Measurements from ENCODE around the gene TM9SF2.
"Not testable (repeated sequence)": the region's sequence is repeated elsewhere in the genome, so short reads cannot be mapped to it uniquely, and the experiment has no call there.

Gene TM9SF2, protein sequence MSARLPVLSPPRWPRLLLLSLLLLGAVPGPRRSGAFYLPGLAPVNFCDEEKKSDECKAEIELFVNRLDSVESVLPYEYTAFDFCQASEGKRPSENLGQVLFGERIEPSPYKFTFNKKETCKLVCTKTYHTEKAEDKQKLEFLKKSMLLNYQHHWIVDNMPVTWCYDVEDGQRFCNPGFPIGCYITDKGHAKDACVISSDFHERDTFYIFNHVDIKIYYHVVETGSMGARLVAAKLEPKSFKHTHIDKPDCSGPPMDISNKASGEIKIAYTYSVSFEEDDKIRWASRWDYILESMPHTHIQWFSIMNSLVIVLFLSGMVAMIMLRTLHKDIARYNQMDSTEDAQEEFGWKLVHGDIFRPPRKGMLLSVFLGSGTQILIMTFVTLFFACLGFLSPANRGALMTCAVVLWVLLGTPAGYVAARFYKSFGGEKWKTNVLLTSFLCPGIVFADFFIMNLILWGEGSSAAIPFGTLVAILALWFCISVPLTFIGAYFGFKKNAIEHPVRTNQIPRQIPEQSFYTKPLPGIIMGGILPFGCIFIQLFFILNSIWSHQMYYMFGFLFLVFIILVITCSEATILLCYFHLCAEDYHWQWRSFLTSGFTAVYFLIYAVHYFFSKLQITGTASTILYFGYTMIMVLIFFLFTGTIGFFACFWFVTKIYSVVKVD
- 67.8 to 86.0 (median 76.9) reads per million in 3 donors for total RNA-seq

DNA sequence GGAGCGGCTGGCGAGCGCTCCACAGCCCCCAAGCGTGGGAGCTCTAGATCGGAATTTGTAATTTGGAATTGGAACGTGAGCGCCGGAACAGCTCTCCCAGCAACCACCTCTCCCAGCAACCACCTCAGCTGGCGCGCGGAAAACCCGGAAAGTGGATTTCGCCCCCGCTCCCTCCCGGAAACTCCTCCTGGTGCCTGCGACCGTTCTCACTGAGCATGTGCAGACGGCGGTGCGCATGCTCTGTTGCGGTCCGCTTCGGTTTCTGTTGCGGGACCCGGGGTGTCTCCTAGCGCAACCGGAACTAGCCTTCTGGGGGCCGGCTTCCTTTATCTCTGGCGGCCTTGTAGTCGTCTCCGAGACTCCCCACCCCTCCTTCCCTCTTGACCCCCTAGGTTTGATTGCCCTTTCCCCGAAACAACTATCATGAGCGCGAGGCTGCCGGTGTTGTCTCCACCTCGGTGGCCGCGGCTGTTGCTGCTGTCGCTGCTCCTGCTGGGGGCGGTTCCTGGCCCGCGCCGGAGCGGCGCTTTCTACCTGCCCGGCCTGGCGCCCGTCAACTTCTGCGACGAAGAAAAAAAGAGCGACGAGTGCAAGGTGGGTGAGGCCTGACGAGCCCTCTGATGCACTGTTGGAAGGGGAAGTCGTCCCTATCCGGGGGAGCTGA lies at the start of gene TM9SF2:
TSS of gene TM9SF2 (plus strand) at position 289 of the 664 bp plus-strand sequence. CDS start at position 424, 135 bp downstream.
- Histone ChIP-seq H3K4me3 (ENCODE audit: insufficient read depth, low read depth, low read length, poor library complexity, severe bottlenecking) (peak within 1 kb of the TSS; percentile 95), H3K27ac (ENCODE audit: insufficient read depth, low read length, poor library complexity, severe bottlenecking) (peak within 1 kb of the TSS; percentile 92), H3K9me3 (ENCODE audit: control insufficient read depth, low read length) (no peaks in the 10 kb centered on the region), H3K4me1 (ENCODE audit: control insufficient read depth, insufficient read depth, low read length, poor library complexity, severe bottlenecking) (peaks cover 20% of the 10 kb centered on the region), H3K36me3 (ENCODE audit: control insufficient read depth, insufficient read depth, low read length) (no peaks in the 10 kb centered on the region), H3K27me3 (replicated peaks; ENCODE audit: control insufficient read depth, insufficient read depth, low read length, poor library complexity, severe bottlenecking) (no peaks in the 10 kb centered on the region)
- DNase-seq = peak; percentile 95 to 96 (median 95)

DNA sequence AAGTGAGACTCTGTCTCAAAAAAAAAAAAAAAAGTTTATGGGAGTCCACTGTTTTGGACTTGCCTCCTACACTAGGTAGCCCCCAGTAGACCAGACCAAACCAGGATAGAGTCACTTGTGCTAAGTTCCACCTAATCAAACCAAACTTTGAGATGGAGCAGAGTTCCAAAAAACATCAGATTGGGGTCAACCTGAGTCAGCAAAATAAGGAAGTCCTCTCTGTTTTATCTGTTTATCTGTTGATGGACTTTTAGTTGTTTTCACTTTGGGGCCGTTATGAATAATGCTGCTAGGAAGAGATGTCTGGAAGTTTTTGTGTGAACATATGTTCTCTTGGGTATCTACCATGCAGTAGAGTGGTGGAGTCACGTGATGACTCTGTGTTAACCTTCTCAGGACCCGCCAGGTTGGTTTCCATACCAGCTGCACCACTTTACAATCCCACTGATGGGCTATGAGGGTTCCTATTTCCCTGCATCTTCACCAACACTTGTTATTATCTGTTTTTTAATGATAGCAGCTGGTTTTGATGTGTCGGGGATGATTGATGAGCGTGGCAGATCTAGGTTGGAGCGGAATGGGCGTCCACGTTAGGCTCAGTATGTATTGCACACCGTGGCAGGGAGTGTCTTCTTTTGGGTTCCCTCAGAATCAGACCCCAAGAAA lies 46.6 kb upstream of the TM9SF2 start:
- Histone ChIP-seq H3K36me3 (ENCODE audit: control insufficient read depth, insufficient read depth, low read length) (no peaks in the 10 kb centered on the region), H3K4me3 (ENCODE audit: insufficient read depth, low read depth, low read length, poor library complexity, severe bottlenecking) (no peak overlapping the region), H3K4me1 (ENCODE audit: control insufficient read depth, insufficient read depth, low read length, poor library complexity, severe bottlenecking) (no peaks in the 10 kb centered on the region), H3K27ac (ENCODE audit: insufficient read depth, low read length, poor library complexity, severe bottlenecking) (no peak overlapping the region), H3K27me3 (replicated peaks; ENCODE audit: control insufficient read depth, insufficient read depth, low read length, poor library complexity, severe bottlenecking) (no peaks in the 10 kb centered on the region), H3K9me3 (ENCODE audit: control insufficient read depth, low read length) (no peaks in the 10 kb centered on the region)
- no peak for DNase-seq

- DNase-seq = no peak
- Histone ChIP-seq H3K27ac (ENCODE audit: insufficient read depth, low read length, poor library complexity, severe bottlenecking) (no peak overlapping the region), H3K9me3 (ENCODE audit: control insufficient read depth, low read length) (no peaks in the 10 kb centered on the region), H3K36me3 (ENCODE audit: control insufficient read depth, insufficient read depth, low read length) (no peaks in the 10 kb centered on the region), H3K4me1 (ENCODE audit: control insufficient read depth, insufficient read depth, low read length, poor library complexity, severe bottlenecking) (peaks cover 2% of the 10 kb centered on the region), H3K4me3 (ENCODE audit: insufficient read depth, low read depth, low read length, poor library complexity, severe bottlenecking) (no peak overlapping the region), H3K27me3 (replicated peaks; ENCODE audit: control insufficient read depth, insufficient read depth, low read length, poor library complexity, severe bottlenecking) (no peaks in the 10 kb centered on the region)
Measured at GRCh38 chr13:99459099-99459850, 42.0 kb upstream of the TM9SF2 start.

- H3K27ac ChIP-seq (ENCODE audit: insufficient read depth, low read length, poor library complexity, severe bottlenecking); H3K36me3 ChIP-seq (ENCODE audit: control insufficient read depth, insufficient read depth, low read length); H3K9me3 ChIP-seq (ENCODE audit: control insufficient read depth, low read length); DNase-seq; H3K27me3 ChIP-seq (replicated peaks; ENCODE audit: control insufficient read depth, insufficient read depth, low read length, poor library complexity, severe bottlenecking); H3K4me3 ChIP-seq (ENCODE audit: insufficient read depth, low read depth, low read length, poor library complexity, severe bottlenecking): not testable (repeated sequence)
- H3K4me1 ChIP-seq (ENCODE audit: control insufficient read depth, insufficient read depth, low read length, poor library complexity, severe bottlenecking) = peaks cover 10% of the 10 kb centered on the region
Measured at GRCh38 chr13:99460802-99461201, 40.5 kb upstream of the TM9SF2 start.

DNA sequence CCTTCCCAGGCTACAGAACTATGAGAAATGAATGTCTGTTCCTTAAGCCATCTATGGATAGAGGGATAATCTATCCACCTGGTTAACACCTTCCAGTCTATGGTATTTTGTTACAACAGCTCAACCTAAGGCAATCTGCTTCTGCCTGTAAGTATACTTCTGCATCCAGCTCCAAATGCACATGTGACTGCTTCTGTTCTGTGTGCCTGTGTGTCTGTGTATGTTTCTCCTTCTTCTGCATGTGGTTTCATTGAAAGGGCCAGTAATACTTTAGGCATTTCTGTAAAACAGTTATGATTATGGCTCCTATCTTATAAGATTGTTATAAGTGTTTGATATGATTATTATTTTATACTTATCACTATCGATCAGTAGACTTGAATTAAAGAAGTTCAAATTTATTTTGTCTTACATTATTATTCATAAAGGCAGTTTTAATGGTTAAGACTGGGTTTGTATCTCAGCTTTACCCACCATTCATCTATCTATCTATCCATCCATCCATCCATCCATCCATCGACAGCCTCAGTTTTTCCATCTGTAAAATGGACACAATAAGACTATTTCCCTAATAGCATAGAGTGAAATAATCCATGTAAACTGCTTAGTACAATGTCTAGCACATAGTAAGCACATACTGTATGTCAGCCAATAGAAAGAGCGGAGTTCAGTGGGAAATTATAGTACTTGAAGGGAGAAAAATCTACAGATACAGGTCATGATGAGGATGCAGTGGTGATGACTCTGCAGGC lies 37.5 kb upstream of the TM9SF2 start:
- no peaks in the 10 kb centered on the region for H3K36me3 ChIP-seq (ENCODE audit: control insufficient read depth, insufficient read depth, low read length)

DNA sequence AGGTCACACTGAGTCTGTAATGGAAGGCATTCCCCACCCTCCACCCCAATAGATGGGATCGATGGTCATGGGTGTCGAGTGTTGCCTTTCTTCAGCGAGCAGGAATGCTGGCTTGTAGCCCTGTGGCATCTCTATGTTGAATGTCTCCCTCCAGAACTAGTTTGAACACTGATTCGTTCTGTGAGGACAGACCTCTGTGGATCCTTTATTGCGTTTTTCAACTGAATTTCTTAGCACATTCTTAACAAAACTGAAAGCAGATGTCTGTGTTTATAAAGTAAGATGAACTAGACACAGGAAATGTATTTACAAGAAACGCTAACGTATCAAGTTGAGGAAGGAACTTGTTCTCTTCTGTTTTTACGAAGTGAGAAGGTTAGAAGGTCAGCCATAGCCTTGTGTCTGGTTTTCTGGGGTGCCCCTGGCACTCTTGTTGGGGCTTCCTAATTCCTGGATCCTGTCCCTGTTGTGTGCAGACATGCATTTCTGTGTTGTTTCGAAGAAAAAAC lies 36.8 kb upstream of the TM9SF2 start:
- Histone ChIP-seq H3K4me1 (ENCODE audit: control insufficient read depth, insufficient read depth, low read length, poor library complexity, severe bottlenecking) (peaks cover 10% of the 10 kb centered on the region), H3K4me3 (ENCODE audit: insufficient read depth, low read depth, low read length, poor library complexity, severe bottlenecking) (no peak overlapping the region), H3K9me3 (ENCODE audit: control insufficient read depth, low read length) (no peaks in the 10 kb centered on the region), H3K36me3 (ENCODE audit: control insufficient read depth, insufficient read depth, low read length) (no peaks in the 10 kb centered on the region), H3K27ac (ENCODE audit: insufficient read depth, low read length, poor library complexity, severe bottlenecking) (peak overlapping the region; percentile 35), H3K27me3 (replicated peaks; ENCODE audit: control insufficient read depth, insufficient read depth, low read length, poor library complexity, severe bottlenecking) (no peaks in the 10 kb centered on the region)
- no peak for DNase-seq

More for the DNA sequence above, 37.5 kb upstream of the TM9SF2 start:
- H3K4me3 ChIP-seq (ENCODE audit: insufficient read depth, low read depth, low read length, poor library complexity, severe bottlenecking) = no peak overlapping the region
- H3K9me3 ChIP-seq (ENCODE audit: control insufficient read depth, low read length) = no peaks in the 10 kb centered on the region
- no peak for DNase-seq
- peaks cover 10% of the 10 kb centered on the region for H3K4me1 ChIP-seq (ENCODE audit: control insufficient read depth, insufficient read depth, low read length, poor library complexity, severe bottlenecking)
- H3K27me3 ChIP-seq (replicated peaks; ENCODE audit: control insufficient read depth, insufficient read depth, low read length, poor library complexity, severe bottlenecking) = no peaks in the 10 kb centered on the region
- H3K27ac ChIP-seq (ENCODE audit: insufficient read depth, low read length, poor library complexity, severe bottlenecking) = peak overlapping the region; percentile 35

DNA sequence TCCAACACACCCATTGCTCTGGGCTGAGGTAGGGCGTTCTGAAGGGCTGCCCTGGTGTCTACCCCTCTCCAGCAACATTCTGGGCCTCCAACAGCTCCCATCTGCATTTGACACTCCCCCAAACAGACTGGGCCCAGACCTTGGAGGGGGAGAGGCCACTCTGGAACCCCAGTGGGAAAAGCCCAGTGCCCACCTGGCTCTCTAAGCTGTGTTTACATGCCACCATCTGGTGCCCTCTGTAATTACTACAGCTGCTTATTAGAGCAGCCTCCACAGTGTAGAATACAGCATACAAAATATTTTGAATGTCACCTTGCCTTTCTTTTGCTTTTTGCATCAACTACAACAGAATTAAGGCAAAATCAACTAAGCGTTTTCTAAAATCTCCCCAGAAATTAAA lies 35.8 kb upstream of the TM9SF2 start:
- no peak for DNase-seq
- no peak overlapping the region for H3K27ac ChIP-seq (ENCODE audit: insufficient read depth, low read length, poor library complexity, severe bottlenecking)

GRCh38 chr13:99467764-99468163 lies 33.5 kb upstream of the TM9SF2 start:
- Histone ChIP-seq H3K4me3 (ENCODE audit: insufficient read depth, low read depth, low read length, poor library complexity, severe bottlenecking) (no peak overlapping the region), H3K27ac (ENCODE audit: insufficient read depth, low read length, poor library complexity, severe bottlenecking) (no peak overlapping the region), H3K4me1 (ENCODE audit: control insufficient read depth, insufficient read depth, low read length, poor library complexity, severe bottlenecking) (peaks cover 10% of the 10 kb centered on the region), H3K9me3 (ENCODE audit: control insufficient read depth, low read length) (no peaks in the 10 kb centered on the region), H3K36me3 (ENCODE audit: control insufficient read depth, insufficient read depth, low read length) (no peaks in the 10 kb centered on the region), H3K27me3 (replicated peaks; ENCODE audit: control insufficient read depth, insufficient read depth, low read length, poor library complexity, severe bottlenecking) (no peaks in the 10 kb centered on the region)
- DNase-seq = no peak

More for the DNA sequence above, 35.8 kb upstream of the TM9SF2 start:
- Histone ChIP-seq H3K9me3 (ENCODE audit: control insufficient read depth, low read length) (no peaks in the 10 kb centered on the region), H3K4me1 (ENCODE audit: control insufficient read depth, insufficient read depth, low read length, poor library complexity, severe bottlenecking) (peaks cover 10% of the 10 kb centered on the region), H3K4me3 (ENCODE audit: insufficient read depth, low read depth, low read length, poor library complexity, severe bottlenecking) (no peak overlapping the region), H3K36me3 (ENCODE audit: control insufficient read depth, insufficient read depth, low read length) (no peaks in the 10 kb centered on the region), H3K27me3 (replicated peaks; ENCODE audit: control insufficient read depth, insufficient read depth, low read length, poor library complexity, severe bottlenecking) (no peaks in the 10 kb centered on the region)

Measured in effector memory CD4-positive, alpha-beta T cell (primary cell).